ENCODE measurements around the gene DMRTC2.

DNA sequence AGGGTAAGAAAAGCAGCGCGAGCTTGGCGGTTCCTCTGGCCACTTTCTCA, at the start of gene DMRTC2:
- TF ChIP-seq, protein P1, sequence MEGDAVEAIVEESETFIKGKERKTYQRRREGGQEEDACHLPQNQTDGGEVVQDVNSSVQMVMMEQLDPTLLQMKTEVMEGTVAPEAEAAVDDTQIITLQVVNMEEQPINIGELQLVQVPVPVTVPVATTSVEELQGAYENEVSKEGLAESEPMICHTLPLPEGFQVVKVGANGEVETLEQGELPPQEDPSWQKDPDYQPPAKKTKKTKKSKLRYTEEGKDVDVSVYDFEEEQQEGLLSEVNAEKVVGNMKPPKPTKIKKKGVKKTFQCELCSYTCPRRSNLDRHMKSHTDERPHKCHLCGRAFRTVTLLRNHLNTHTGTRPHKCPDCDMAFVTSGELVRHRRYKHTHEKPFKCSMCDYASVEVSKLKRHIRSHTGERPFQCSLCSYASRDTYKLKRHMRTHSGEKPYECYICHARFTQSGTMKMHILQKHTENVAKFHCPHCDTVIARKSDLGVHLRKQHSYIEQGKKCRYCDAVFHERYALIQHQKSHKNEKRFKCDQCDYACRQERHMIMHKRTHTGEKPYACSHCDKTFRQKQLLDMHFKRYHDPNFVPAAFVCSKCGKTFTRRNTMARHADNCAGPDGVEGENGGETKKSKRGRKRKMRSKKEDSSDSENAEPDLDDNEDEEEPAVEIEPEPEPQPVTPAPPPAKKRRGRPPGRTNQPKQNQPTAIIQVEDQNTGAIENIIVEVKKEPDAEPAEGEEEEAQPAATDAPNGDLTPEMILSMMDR (conservative IDR thresholded peaks at IDR 0.05): no peak
- no peak for TF ChIP-seq EZH2 (IDR thresholded peaks at IDR 0.05; ENCODE audit: low read depth)

Data from PC-9 (cell line).